Astrocyte (in vitro differentiated cells and primary cell): Measurements from ENCODE around the gene ENO3. TPM values are rescaled to one million over a fixed set of nuclear protein-coding genes. Genes with fewer than 3 reads are reported as not detected.

Experiments used
- DNase-seq: peaks from one replicate; pipeline ENCODE4 v3.0.0-alpha.2; 2010; ENCODE audit warnings: low read depth
- FAIRE-seq: peaks from 2 replicates; lab custom pipeline; 2011; peaks lifted over from hg19 to GRCh38; lab: Jason Lieb, UNC
- H2AFZ ChIP-seq: 2 replicates; pipeline ENCODE4 v1.6.0; 2012; ENCODE audit warnings: low read depth, low read length, inconsistent platforms
- H3K27ac ChIP-seq: 2 replicates; pipeline ENCODE4 v1.5.1; 2011; ENCODE audit warnings: low read depth, low read length, inconsistent platforms
- H3K27me3 ChIP-seq: 2 replicates; pipeline ENCODE4 v1.6.0; 2011; ENCODE audit warnings: low read length, inconsistent platforms; ENCODE audit not compliant: insufficient read depth
- H3K36me3 ChIP-seq: 2 replicates; pipeline ENCODE4 v1.5.1; 2011; ENCODE audit warnings: low read length, inconsistent platforms; ENCODE audit not compliant: insufficient read depth
- H3K4me1 ChIP-seq: 2 replicates; pipeline ENCODE4 v1.5.1; 2011; ENCODE audit warnings: low read length, inconsistent platforms; ENCODE audit not compliant: insufficient read depth
- H3K4me2 ChIP-seq: 2 replicates; pipeline ENCODE4 v1.6.0; 2012; ENCODE audit warnings: low read length, inconsistent platforms
- H3K4me3 ChIP-seq: 2 replicates; pipeline ENCODE4 v1.5.1; 2011; ENCODE audit warnings: low read depth, mild to moderate bottlenecking, low read length, inconsistent platforms; ENCODE audit not compliant: insufficient read depth
- H3K79me2 ChIP-seq: 2 replicates; pipeline ENCODE4 v1.6.0; 2012; ENCODE audit warnings: mild to moderate bottlenecking, low read length, inconsistent platforms; ENCODE audit not compliant: insufficient read depth
- H3K9ac ChIP-seq: 2 replicates; pipeline ENCODE4 v1.6.0; 2012; ENCODE audit warnings: mild to moderate bottlenecking, low read length, inconsistent platforms
- H3K9me3 ChIP-seq: 2 replicates; pipeline ENCODE4 v1.5.1; 2012; ENCODE audit warnings: low read depth, mild to moderate bottlenecking, low read length, inconsistent platforms; ENCODE audit not compliant: insufficient read depth
- H4K20me1 ChIP-seq: 2 replicates; pipeline ENCODE4 v1.6.0; 2012; ENCODE audit warnings: low read length, inconsistent platforms; ENCODE audit not compliant: insufficient read depth
- H3K27ac Mint-ChIP-seq: one replicate; pipeline ENCODE4 v1.8.0; 2021; ENCODE audit warnings: mild to moderate bottlenecking, mixed read lengths; ENCODE audit not compliant: unreplicated experiment
- H3K27me3 Mint-ChIP-seq: one replicate; pipeline ENCODE4 v1.8.0; 2021; ENCODE audit warnings: low read depth, mixed read lengths; ENCODE audit not compliant: unreplicated experiment
- H3K36me3 Mint-ChIP-seq: one replicate; pipeline ENCODE4 v1.8.0; 2021; ENCODE audit warnings: low read depth, mixed read lengths; ENCODE audit not compliant: unreplicated experiment
- H3K4me1 Mint-ChIP-seq: one replicate; pipeline ENCODE4 v1.8.0; 2021; ENCODE audit warnings: low read depth, mixed read lengths; ENCODE audit not compliant: unreplicated experiment
- H3K4me3 Mint-ChIP-seq: one replicate; pipeline ENCODE4 v1.8.0; 2021; ENCODE audit warnings: mild to moderate bottlenecking, moderate library complexity, mixed read lengths; ENCODE audit not compliant: unreplicated experiment
- H3K9me3 Mint-ChIP-seq: one replicate; pipeline ENCODE4 v1.8.0; 2021; ENCODE audit warnings: mild to moderate bottlenecking, mixed read lengths; ENCODE audit not compliant: unreplicated experiment
- EZH2 ChIP-seq: IDR thresholded peaks from 2 replicates; pipeline ENCODE4 v1.6.1; 2012; ENCODE audit warnings: mild to moderate bottlenecking, low read length, inconsistent platforms; ENCODE audit not compliant: insufficient read depth
- total RNA-seq: library from RNA; stranded (reverse); gene quantifications from 2 replicates; pipeline ENCODE4 v1.2.1, GENCODE V29; 2021
- TF ChIP-seq, protein P1 (sequence below): IDR thresholded peaks from 2 replicates; pipeline ENCODE4 v1.5.1; 2011; ENCODE audit warnings: low read depth, mild to moderate bottlenecking, inconsistent platforms, low read length, moderate library complexity; ENCODE audit not compliant: insufficient read depth

ENO3 gene
- total RNA-seq, 1 donor from 2014 or later: 20.4 TPM

DNA sequence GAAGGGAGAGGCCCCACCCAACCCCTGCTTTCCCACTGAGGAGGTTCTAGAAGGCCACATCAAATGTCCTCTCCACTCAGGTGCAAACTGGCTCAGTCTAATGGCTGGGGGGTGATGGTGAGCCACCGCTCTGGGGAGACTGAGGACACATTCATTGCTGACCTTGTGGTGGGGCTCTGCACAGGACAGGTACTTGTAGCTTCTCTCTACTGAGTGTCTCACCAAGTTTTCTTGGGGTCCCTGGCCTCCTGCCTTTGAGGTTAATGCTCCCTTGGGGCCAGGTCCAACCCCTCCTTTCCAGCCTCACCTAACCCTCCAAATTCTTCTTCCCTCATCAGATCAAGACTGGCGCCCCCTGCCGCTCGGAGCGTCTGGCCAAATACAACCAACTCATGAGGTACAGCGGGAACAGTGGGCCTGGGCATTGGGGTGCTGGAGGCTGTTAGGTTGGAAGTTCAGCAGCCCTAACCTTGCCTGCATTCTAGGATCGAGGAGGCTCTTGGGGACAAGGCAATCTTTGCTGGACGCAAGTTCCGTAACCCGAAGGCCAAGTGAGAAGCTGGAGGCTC is 5.7 kb downstream of the ENO3 start:
- Histone ChIP-seq H3K27me3 (no peaks in the 10 kb centered on the region), H3K36me3 (peaks cover 5% of the 10 kb centered on the region), H3K79me2 (no peaks in the 10 kb centered on the region), H3K27ac (no peak overlapping the region), H3K9me3 (no peaks in the 10 kb centered on the region), H3K4me3 (no peak overlapping the region), H3K4me2 (no peak overlapping the region), H2AFZ (no peak overlapping the region), H4K20me1 (no peaks in the 10 kb centered on the region), H3K9ac (no peak overlapping the region), H3K4me1 (peaks cover 14% of the 10 kb centered on the region)
- H3K27ac Mint-ChIP-seq: no peak overlapping the region
- no peak overlapping the region for H3K4me3 Mint-ChIP-seq
- H3K4me1 Mint-ChIP-seq: peaks cover 20% of the 10 kb centered on the region
- DNase-seq (no peak), FAIRE-seq (no peak)
- TF ChIP-seq EZH2: no peak
- TF ChIP-seq, protein P1, sequence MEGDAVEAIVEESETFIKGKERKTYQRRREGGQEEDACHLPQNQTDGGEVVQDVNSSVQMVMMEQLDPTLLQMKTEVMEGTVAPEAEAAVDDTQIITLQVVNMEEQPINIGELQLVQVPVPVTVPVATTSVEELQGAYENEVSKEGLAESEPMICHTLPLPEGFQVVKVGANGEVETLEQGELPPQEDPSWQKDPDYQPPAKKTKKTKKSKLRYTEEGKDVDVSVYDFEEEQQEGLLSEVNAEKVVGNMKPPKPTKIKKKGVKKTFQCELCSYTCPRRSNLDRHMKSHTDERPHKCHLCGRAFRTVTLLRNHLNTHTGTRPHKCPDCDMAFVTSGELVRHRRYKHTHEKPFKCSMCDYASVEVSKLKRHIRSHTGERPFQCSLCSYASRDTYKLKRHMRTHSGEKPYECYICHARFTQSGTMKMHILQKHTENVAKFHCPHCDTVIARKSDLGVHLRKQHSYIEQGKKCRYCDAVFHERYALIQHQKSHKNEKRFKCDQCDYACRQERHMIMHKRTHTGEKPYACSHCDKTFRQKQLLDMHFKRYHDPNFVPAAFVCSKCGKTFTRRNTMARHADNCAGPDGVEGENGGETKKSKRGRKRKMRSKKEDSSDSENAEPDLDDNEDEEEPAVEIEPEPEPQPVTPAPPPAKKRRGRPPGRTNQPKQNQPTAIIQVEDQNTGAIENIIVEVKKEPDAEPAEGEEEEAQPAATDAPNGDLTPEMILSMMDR: peak; percentile 2
- H3K9me3 Mint-ChIP-seq: no peaks in the 10 kb centered on the region
- H3K36me3 Mint-ChIP-seq: peaks cover 22% of the 10 kb centered on the region
- no peaks in the 10 kb centered on the region for H3K27me3 Mint-ChIP-seq

DNA sequence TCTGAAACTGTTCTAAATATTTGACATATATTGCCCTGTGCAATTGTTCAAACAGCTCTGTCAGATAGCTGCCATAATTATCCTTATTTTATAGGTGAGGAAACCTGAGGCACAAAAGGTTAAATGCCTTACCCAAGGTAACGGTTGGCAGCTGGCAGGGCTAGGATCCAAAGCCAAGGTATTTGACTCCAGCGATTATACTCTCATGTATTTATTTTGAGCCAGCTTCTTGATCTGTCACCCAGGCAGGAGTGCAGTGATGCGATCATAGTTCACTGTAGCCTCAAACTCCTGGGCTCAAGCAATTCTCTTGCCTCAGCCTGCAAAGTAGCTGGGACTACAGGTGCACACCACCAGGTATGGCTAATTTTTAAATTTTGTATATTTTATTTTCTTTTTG is 7.2 kb downstream of the ENO3 start:
- Mint-ChIP-seq H3K36me3 (peaks cover 22% of the 10 kb centered on the region), H3K9me3 (no peaks in the 10 kb centered on the region)

More for the DNA sequence above, 7.2 kb downstream of the ENO3 start:
- Histone ChIP-seq H3K4me2 (no peak overlapping the region), H3K4me1 (peaks cover 9% of the 10 kb centered on the region), H3K4me3 (no peak overlapping the region), H2AFZ (no peak overlapping the region), H4K20me1 (no peaks in the 10 kb centered on the region), H3K36me3 (peaks cover 8% of the 10 kb centered on the region), H3K27me3 (no peaks in the 10 kb centered on the region), H3K9ac (no peak overlapping the region), H3K27ac (no peak overlapping the region), H3K79me2 (no peaks in the 10 kb centered on the region), H3K9me3 (no peaks in the 10 kb centered on the region)
- Mint-ChIP-seq H3K4me3 (no peak overlapping the region), H3K27me3 (no peaks in the 10 kb centered on the region), H3K27ac (no peak overlapping the region), H3K4me1 (peaks cover 13% of the 10 kb centered on the region)
- DNase-seq: no peak
- no peak for FAIRE-seq
- TF ChIP-seq EZH2: no peak
- TF ChIP-seq, protein P1: no peak
